Peyer's patch (tissue), 4 donors: ENCODE data around the gene TMUB1. TPM values are rescaled to one million over a fixed set of nuclear protein-coding genes. Genes with fewer than 3 reads are reported as not detected.

Experiments
- DNase-seq, 3 donors: peaks; one replicate each; pipeline ENCODE4 v3.0.0-alpha.2; 2017 to 2019
- H3K27ac ChIP-seq, 4 donors: fragments of 200-600 bp; sonication (generic); one replicate each; pipeline ENCODE4 v1.5.1; 2016 to 2019
- H3K27me3 ChIP-seq, 2 donors: fragments of 200-600 bp; sonication (generic); one replicate each; pipeline ENCODE4 v1.5.1; 2019
- H3K36me3 ChIP-seq, 3 donors: fragments of 200-600 bp; sonication (generic); one replicate each; pipeline ENCODE4 v1.5.1; 2016 to 2019
- H3K4me1 ChIP-seq, 4 donors: fragments of 200-600 bp; sonication (generic); one replicate each; pipeline ENCODE4 v1.5.1; 2016 to 2019
- H3K4me3 ChIP-seq, 4 donors: fragments of 200-600 bp; sonication (generic); 1 replicate in 3 of 4; 2 replicates in 1 of 4; pipeline ENCODE4 v1.5.1; 2016 to 2019; ENCODE audit warnings: mild to moderate bottlenecking in 1 of 4
- H3K9me3 ChIP-seq, 4 donors: fragments of 200-600 bp; sonication (generic); one replicate each; pipeline ENCODE4 v1.5.1; 2016 to 2019; ENCODE audit warnings: mild to moderate bottlenecking in 1 of 4
- POLR2A ChIP-seq, 2 donors: fragments of 450-650 bp; IDR thresholded peaks; one replicate each; pipeline ENCODE4 v1.5.1; 2017; ENCODE audit warnings: antibody characterized with exemption in 2 of 2, mild to moderate bottlenecking in 2 of 2, moderate library complexity in 2 of 2
- total RNA-seq, 4 donors: library from RNA; depleted of rRNA; stranded (reverse); fragments of >200 nt; gene quantifications; one replicate each; pipeline ENCODE4 v1.1.0, GENCODE V29; 2016
- TF ChIP-seq, protein P1 (sequence below), 6 experiments: fragments of 450-650 bp in 4 of 6; fragments of 200-600 bp in 2 of 6; sonication (generic) in 1 of 6; IDR thresholded peaks; one replicate each; pipeline ENCODE4 v1.5.1; 2017 to 2019; ENCODE audit warnings: antibody characterized with exemption in 6 of 6, mild to moderate bottlenecking in 3 of 6, moderate library complexity in 1 of 6

Gene TMUB1
- total RNA-seq, 4 donors from 2014 or later = 38.0 to 113 (median 100) TPM

DNA sequence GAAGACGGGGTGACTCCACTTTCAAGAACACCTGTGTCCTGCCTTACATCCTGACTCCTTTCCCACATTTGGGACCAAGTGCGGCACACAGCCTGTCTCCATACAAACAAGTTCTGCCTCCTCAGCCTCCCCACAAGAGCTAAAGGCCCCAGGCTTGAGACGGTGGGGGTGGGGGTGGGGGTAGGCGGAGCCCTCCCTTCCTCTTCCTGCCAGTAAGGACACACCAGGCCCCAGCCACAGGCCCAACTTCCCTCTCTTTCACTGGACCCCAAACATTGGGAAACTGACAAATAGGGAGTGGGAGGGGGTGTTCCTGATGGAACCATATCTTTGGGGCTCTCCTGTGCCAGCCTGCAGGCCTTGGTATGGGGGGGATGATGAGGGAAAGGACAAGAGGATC, 30.2 kb downstream of the TMUB1 start:
- no peaks in the 10 kb centered on the region for H3K9me3 ChIP-seq
- TF ChIP-seq POLR2A (IDR thresholded peaks at IDR 0.05) = no peak
- TF ChIP-seq, protein P1, sequence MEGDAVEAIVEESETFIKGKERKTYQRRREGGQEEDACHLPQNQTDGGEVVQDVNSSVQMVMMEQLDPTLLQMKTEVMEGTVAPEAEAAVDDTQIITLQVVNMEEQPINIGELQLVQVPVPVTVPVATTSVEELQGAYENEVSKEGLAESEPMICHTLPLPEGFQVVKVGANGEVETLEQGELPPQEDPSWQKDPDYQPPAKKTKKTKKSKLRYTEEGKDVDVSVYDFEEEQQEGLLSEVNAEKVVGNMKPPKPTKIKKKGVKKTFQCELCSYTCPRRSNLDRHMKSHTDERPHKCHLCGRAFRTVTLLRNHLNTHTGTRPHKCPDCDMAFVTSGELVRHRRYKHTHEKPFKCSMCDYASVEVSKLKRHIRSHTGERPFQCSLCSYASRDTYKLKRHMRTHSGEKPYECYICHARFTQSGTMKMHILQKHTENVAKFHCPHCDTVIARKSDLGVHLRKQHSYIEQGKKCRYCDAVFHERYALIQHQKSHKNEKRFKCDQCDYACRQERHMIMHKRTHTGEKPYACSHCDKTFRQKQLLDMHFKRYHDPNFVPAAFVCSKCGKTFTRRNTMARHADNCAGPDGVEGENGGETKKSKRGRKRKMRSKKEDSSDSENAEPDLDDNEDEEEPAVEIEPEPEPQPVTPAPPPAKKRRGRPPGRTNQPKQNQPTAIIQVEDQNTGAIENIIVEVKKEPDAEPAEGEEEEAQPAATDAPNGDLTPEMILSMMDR (IDR thresholded peaks at IDR 0.05) = no peak
- H3K36me3 ChIP-seq = no peaks in the 10 kb centered on the region
- H3K27ac ChIP-seq = no peak overlapping the region
- peaks cover 0 to 16% (median 11%) of the 10 kb centered on the region in 4 donors for H3K4me1 ChIP-seq
- H3K27me3 ChIP-seq = no peaks in the 10 kb centered on the region
- H3K4me3 ChIP-seq = no peak overlapping the region
- DNase-seq = no peak

DNA sequence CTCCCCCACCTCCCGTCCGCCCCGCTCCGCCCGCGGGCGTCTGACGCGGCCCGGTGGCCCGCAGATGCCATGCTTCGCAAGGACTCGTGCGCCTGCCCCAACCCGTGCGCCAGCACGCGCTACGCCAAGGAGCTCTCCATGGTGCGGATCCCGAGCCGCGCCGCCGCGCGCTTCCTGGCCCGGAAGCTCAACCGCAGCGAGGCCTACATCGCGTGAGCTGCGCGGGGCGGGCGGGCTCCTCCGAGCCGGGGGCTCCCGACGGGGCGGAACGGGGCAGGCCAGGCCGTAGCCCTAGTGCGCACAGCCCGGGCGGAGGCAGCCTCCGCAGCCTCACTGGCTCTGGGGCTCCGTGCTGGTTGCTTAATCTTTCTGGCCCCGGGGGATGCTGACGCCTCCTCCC, 32.2 kb downstream of the TMUB1 start:
- peak in 2 of 3 donors; percentile 60 to 70 for DNase-seq
- Histone ChIP-seq H3K4me3 (peak overlapping the region in 1 of 4 donors; percentile 14), H3K4me1 (peaks cover 0 to 9% (median 4%) of the 10 kb centered on the region in 4 donors), H3K27ac (no peak overlapping the region), H3K27me3 (no peaks in the 10 kb centered on the region), H3K36me3 (no peaks in the 10 kb centered on the region), H3K9me3 (no peaks in the 10 kb centered on the region)
- TF ChIP-seq POLR2A (IDR thresholded peaks at IDR 0.05) = no peak
- TF ChIP-seq, protein P1 (IDR thresholded peaks at IDR 0.05) = no peak

DNA sequence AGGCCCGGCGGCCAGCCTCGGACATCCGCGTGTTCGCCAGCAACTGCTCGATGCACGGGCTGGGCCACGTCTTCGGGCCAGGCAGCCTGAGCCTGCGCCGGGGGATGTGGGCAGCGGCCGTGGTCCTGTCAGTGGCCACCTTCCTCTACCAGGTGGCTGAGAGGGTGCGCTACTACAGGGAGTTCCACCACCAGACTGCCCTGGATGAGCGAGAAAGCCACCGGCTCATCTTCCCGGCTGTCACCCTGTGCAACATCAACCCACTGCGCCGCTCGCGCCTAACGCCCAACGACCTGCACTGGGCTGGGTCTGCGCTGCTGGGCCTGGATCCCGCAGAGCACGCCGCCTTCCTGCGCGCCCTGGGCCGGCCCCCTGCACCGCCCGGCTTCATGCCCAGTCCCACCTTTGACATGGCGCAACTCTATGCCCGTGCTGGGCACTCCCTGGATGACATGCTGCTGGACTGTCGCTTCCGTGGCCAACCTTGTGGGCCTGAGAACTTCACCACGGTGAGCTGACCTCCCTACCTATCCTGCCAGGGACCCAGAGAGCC, 34.3 kb downstream of the TMUB1 start:
- peaks cover 0 to 9% (median 4%) of the 10 kb centered on the region in 4 donors for H3K4me1 ChIP-seq
- TF ChIP-seq, protein P1 (IDR thresholded peaks at IDR 0.05) = no peak
- no peak for TF ChIP-seq POLR2A (IDR thresholded peaks at IDR 0.05)
- no peaks in the 10 kb centered on the region for H3K9me3 ChIP-seq
- DNase-seq = no peak
- no peak overlapping the region for H3K27ac ChIP-seq
- peaks cover 0 to 10% (median 0%) of the 10 kb centered on the region in 3 donors for H3K36me3 ChIP-seq
- no peak overlapping the region for H3K4me3 ChIP-seq
- no peaks in the 10 kb centered on the region for H3K27me3 ChIP-seq

DNA sequence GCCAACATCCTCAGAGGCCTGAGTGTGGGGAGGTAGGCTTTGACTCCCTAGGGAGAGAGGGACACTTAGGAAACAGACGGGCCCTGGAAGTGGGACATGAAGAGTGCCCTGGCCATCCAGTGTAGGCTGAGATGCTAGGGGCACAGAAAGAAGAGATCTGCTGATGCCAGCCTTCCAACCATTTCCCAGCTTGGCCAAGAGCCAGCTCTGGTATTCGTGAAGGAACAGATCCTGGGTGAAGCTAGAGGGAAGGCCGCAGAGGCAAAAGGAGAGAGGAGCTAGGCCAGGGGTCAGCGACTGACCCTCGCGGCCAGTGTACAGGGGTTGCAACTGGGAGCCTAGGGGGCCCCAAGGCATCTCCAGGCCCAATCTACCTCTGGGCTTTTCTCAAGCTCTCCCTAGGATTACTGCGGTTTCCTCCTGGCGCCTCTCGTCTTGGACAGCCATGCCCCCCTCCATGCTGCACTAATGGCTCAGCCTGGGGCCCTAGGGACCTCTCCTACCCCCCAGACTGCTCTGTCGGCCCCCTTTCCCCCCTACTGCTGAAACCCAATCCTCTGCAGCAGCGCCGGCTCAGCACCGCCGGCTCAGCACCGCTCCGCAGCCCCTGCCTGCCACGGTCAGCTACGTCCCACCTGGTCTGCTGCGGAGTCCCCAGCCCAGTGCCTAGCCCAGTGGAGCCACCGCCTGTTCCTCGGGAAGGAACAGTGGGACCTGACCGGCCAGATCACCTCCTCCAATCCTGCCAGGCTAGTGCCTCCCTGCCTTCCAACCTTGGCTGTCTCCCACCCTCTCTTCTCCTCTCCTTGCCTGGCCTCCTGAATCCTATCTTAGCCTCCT, 35.1 kb downstream of the TMUB1 start, which contains the start of gene ASIC3:
ASIC3 (plus strand) TSS at position 556 of the 840 bp plus-strand sequence. CDS start 355 bp downstream, outside the sequence.
- H3K4me1 ChIP-seq = peaks cover 0 to 9% (median 4%) of the 10 kb centered on the region in 4 donors
- DNase-seq = no peak
- no peak within 1 kb of the TSS for H3K4me3 ChIP-seq
- H3K9me3 ChIP-seq = no peaks in the 10 kb centered on the region
- TF ChIP-seq, protein P1 (IDR thresholded peaks at IDR 0.05) = no peak
- TF ChIP-seq POLR2A (IDR thresholded peaks at IDR 0.05) = no peak
- H3K36me3 ChIP-seq = peaks cover 0 to 12% (median 0%) of the 10 kb centered on the region in 3 donors
- no peak within 1 kb of the TSS for H3K27ac ChIP-seq
- H3K27me3 ChIP-seq = no peaks in the 10 kb centered on the region

DNA sequence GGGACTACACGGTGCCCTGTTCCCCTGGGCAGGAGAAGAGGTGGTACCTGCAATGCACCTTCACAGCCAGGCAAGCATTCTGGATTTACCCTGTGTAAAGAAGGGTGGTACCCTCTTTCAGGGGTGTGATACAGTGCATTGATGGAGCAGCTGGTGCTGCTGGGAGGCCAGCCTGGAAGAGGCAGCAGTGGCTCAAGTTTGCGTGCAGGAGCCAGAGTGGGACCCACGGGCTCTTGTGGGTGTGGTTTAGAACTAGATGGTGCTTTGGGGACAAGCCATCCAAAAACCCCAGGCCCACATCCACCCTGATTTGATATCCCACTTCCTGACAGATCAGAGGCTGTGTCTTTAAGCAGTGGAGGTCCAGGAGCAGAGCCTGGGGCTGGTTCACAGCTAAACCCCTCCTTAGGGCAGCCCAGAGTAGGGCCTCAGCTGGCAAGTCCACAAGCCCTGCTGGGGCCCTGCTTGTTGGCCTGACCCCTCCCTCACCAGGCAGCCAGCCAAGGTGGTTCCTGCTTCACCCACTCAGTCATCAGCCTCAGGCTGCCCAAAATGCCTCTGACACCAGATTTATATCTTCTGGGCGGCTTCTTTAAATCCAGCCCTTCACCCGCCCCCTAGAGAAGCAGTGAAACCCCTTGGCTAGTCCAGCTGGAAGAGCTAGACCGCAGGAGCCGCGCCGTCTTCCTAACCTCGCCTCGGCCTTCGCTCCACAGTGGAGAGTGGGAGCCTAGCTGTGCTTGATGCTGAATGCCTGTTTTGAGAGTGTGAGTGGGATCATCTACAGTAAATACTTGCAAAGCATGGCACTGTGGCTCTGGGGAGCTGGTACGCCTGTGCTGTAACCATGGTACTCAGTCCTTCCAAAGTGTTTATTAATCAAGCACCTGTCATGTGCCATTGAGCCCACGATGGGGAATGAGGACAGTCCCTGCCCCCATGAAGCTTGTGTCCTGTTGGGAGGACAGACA, 36.4 kb downstream of the TMUB1 start:
- peaks cover 0 to 9% (median 4%) of the 10 kb centered on the region in 4 donors for H3K4me1 ChIP-seq
- no peak for TF ChIP-seq POLR2A (IDR thresholded peaks at IDR 0.05)
- TF ChIP-seq, protein P1 (IDR thresholded peaks at IDR 0.05) = no peak
- no peak overlapping the region for H3K27ac ChIP-seq
- H3K4me3 ChIP-seq = no peak overlapping the region
- H3K27me3 ChIP-seq = no peaks in the 10 kb centered on the region
- no peaks in the 10 kb centered on the region for H3K9me3 ChIP-seq
- no peak for DNase-seq
- peaks cover 0 to 16% (median 0%) of the 10 kb centered on the region in 3 donors for H3K36me3 ChIP-seq
